ENCODE results near the gene CDC42BPB.
A peak's percentile ranks its signal among the peaks of the same experiment; 100 is the strongest.
"Not testable (repeated sequence)": the region's sequence is repeated elsewhere in the genome, so short reads cannot be mapped to it uniquely, and the experiment has no call there.

CDC42BPB gene

GRCh38 chr14:103031566-103031911, 25.8 kb downstream of the CDC42BPB start:
- Histone ChIP-seq H3K4me3 (ENCODE audit: low read depth, low read length) (no peak overlapping the region), H3K27me3 (ENCODE audit: control insufficient read depth, insufficient read depth, low read length) (no peaks in the 10 kb centered on the region), H3K36me3 (ENCODE audit: control insufficient read depth, insufficient read depth, low read length) (no peaks in the 10 kb centered on the region), H3K9me3 (ENCODE audit: control insufficient read depth, insufficient read depth, low read depth, low read length) (peaks cover 4% of the 10 kb centered on the region; the same call in 1 of the 2 replicates), H3K4me1 (ENCODE audit: control insufficient read depth, insufficient read depth, low read length) (no peaks in the 10 kb centered on the region), H3K9ac (ENCODE audit: low read length) (no peak overlapping the region), H3K27ac (ENCODE audit: low read depth, low read length) (no peak overlapping the region)

- Histone ChIP-seq H3K9ac (ENCODE audit: low read length) (no peak overlapping the region), H3K9me3 (ENCODE audit: control insufficient read depth, insufficient read depth, low read depth, low read length) (peaks cover 4% of the 10 kb centered on the region; the same call in 1 of the 2 replicates), H3K4me1 (ENCODE audit: control insufficient read depth, insufficient read depth, low read length) (no peaks in the 10 kb centered on the region), H3K27me3 (ENCODE audit: control insufficient read depth, insufficient read depth, low read length) (no peaks in the 10 kb centered on the region), H3K27ac (ENCODE audit: low read depth, low read length) (no peak overlapping the region), H3K4me3 (ENCODE audit: low read depth, low read length) (no peak overlapping the region), H3K36me3 (ENCODE audit: control insufficient read depth, insufficient read depth, low read length) (no peaks in the 10 kb centered on the region)
These were observed 26.4 kb downstream of the CDC42BPB start for GRCh38 chr14:103030741-103031565.

- Histone ChIP-seq H3K9me3 (ENCODE audit: control insufficient read depth, insufficient read depth, low read depth, low read length) (peaks cover 6% of the 10 kb centered on the region; the same call in 1 of the 2 replicates), H3K9ac (ENCODE audit: low read length) (no peak overlapping the region), H3K27ac (ENCODE audit: low read depth, low read length) (no peak overlapping the region), H3K36me3 (ENCODE audit: control insufficient read depth, insufficient read depth, low read length) (no peaks in the 10 kb centered on the region), H3K27me3 (ENCODE audit: control insufficient read depth, insufficient read depth, low read length) (no peaks in the 10 kb centered on the region), H3K4me3 (ENCODE audit: low read depth, low read length) (no peak overlapping the region), H3K4me1 (ENCODE audit: control insufficient read depth, insufficient read depth, low read length) (no peaks in the 10 kb centered on the region)
These were observed 27.4 kb downstream of the CDC42BPB start for GRCh38 chr14:103029936-103030335.

- peaks cover 6% of the 10 kb centered on the region; the same call in 1 of the 2 replicates for H3K9me3 ChIP-seq (ENCODE audit: control insufficient read depth, insufficient read depth, low read depth, low read length)
- H3K4me3 ChIP-seq (ENCODE audit: low read depth, low read length), result no peak overlapping the region
- no peaks in the 10 kb centered on the region for H3K36me3 ChIP-seq (ENCODE audit: control insufficient read depth, insufficient read depth, low read length)
- H3K27ac ChIP-seq (ENCODE audit: low read depth, low read length), result no peak overlapping the region
- H3K4me1 ChIP-seq (ENCODE audit: control insufficient read depth, insufficient read depth, low read length), result peaks cover 6% of the 10 kb centered on the region
- H3K9ac ChIP-seq (ENCODE audit: low read length), result no peak overlapping the region
- H3K27me3 ChIP-seq (ENCODE audit: control insufficient read depth, insufficient read depth, low read length), result no peaks in the 10 kb centered on the region
These were observed 28.6 kb downstream of the CDC42BPB start for GRCh38 chr14:103028772-103029171.

- Histone ChIP-seq H3K27me3 (ENCODE audit: control insufficient read depth, insufficient read depth, low read length) (no peaks in the 10 kb centered on the region), H3K4me1 (ENCODE audit: control insufficient read depth, insufficient read depth, low read length) (peaks cover 8% of the 10 kb centered on the region), H3K9me3 (ENCODE audit: control insufficient read depth, insufficient read depth, low read depth, low read length) (peaks cover 6% of the 10 kb centered on the region; the same call in 1 of the 2 replicates), H3K9ac (ENCODE audit: low read length) (no peak overlapping the region), H3K36me3 (ENCODE audit: control insufficient read depth, insufficient read depth, low read length) (no peaks in the 10 kb centered on the region), H3K4me3 (ENCODE audit: low read depth, low read length) (no peak overlapping the region), H3K27ac (ENCODE audit: low read depth, low read length) (no peak overlapping the region)
These were observed 29.1 kb downstream of the CDC42BPB start for GRCh38 chr14:103028161-103028767.

GRCh38 chr14:103027451-103027850, 29.9 kb downstream of the CDC42BPB start:
- H3K4me1 ChIP-seq (ENCODE audit: control insufficient read depth, insufficient read depth, low read length), result peaks cover 14% of the 10 kb centered on the region
- no peaks in the 10 kb centered on the region for H3K27me3 ChIP-seq (ENCODE audit: control insufficient read depth, insufficient read depth, low read length)
- no peak overlapping the region for H3K4me3 ChIP-seq (ENCODE audit: low read depth, low read length)
- peaks cover 6% of the 10 kb centered on the region; the same call in 1 of the 2 replicates for H3K9me3 ChIP-seq (ENCODE audit: control insufficient read depth, insufficient read depth, low read depth, low read length)
- no peaks in the 10 kb centered on the region for H3K36me3 ChIP-seq (ENCODE audit: control insufficient read depth, insufficient read depth, low read length)
- H3K27ac ChIP-seq (ENCODE audit: low read depth, low read length), result no peak overlapping the region
- no peak overlapping the region for H3K9ac ChIP-seq (ENCODE audit: low read length)

GRCh38 chr14:103026988-103027387, 30.4 kb downstream of the CDC42BPB start:
- peaks cover 6% of the 10 kb centered on the region; the same call in 1 of the 2 replicates for H3K9me3 ChIP-seq (ENCODE audit: control insufficient read depth, insufficient read depth, low read depth, low read length)
- H3K4me1 ChIP-seq (ENCODE audit: control insufficient read depth, insufficient read depth, low read length), result peaks cover 19% of the 10 kb centered on the region
- H3K36me3 ChIP-seq (ENCODE audit: control insufficient read depth, insufficient read depth, low read length), result no peaks in the 10 kb centered on the region
- H3K9ac ChIP-seq (ENCODE audit: low read length), result no peak overlapping the region
- H3K27me3 ChIP-seq (ENCODE audit: control insufficient read depth, insufficient read depth, low read length), result no peaks in the 10 kb centered on the region
- H3K4me3 ChIP-seq (ENCODE audit: low read depth, low read length), result no peak overlapping the region
- H3K27ac ChIP-seq (ENCODE audit: low read depth, low read length), result no peak overlapping the region

GRCh38 chr14:103026196-103026595, 31.2 kb downstream of the CDC42BPB start:
- not testable (repeated sequence) for H3K9me3 ChIP-seq (ENCODE audit: control insufficient read depth, insufficient read depth, low read depth, low read length); H3K27ac ChIP-seq (ENCODE audit: low read depth, low read length); H3K9ac ChIP-seq (ENCODE audit: low read length); H3K4me3 ChIP-seq (ENCODE audit: low read depth, low read length); H3K27me3 ChIP-seq (ENCODE audit: control insufficient read depth, insufficient read depth, low read length); H3K36me3 ChIP-seq (ENCODE audit: control insufficient read depth, insufficient read depth, low read length)
- peaks cover 19% of the 10 kb centered on the region for H3K4me1 ChIP-seq (ENCODE audit: control insufficient read depth, insufficient read depth, low read length)

- Histone ChIP-seq H3K36me3 (ENCODE audit: control insufficient read depth, insufficient read depth, low read length) (0 out of 2 replicates have a peak, but pooled peaks cover 6% of the 10 kb centered on the region), H3K9ac (ENCODE audit: low read length) (peak overlapping the region; percentile 19), H3K4me1 (ENCODE audit: control insufficient read depth, insufficient read depth, low read length) (peaks cover 19% of the 10 kb centered on the region), H3K4me3 (ENCODE audit: low read depth, low read length) (no peak overlapping the region), H3K27me3 (ENCODE audit: control insufficient read depth, insufficient read depth, low read length) (no peaks in the 10 kb centered on the region), H3K9me3 (ENCODE audit: control insufficient read depth, insufficient read depth, low read depth, low read length) (peaks cover 6% of the 10 kb centered on the region; the same call in 1 of the 2 replicates), H3K27ac (ENCODE audit: low read depth, low read length) (no peak overlapping the region)
These were observed 33.4 kb downstream of the CDC42BPB start for GRCh38 chr14:103023881-103024473.

GRCh38 chr14:103022685-103023044, 34.7 kb downstream of the CDC42BPB start:
- no peak overlapping the region for H3K27ac ChIP-seq (ENCODE audit: low read depth, low read length)
- no peak overlapping the region for H3K9ac ChIP-seq (ENCODE audit: low read length)
- H3K4me1 ChIP-seq (ENCODE audit: control insufficient read depth, insufficient read depth, low read length), result peaks cover 24% of the 10 kb centered on the region
- no peaks in the 10 kb centered on the region for H3K27me3 ChIP-seq (ENCODE audit: control insufficient read depth, insufficient read depth, low read length)
- 0 out of 2 replicates have a peak, but pooled peaks cover 6% of the 10 kb centered on the region for H3K36me3 ChIP-seq (ENCODE audit: control insufficient read depth, insufficient read depth, low read length)
- no peak overlapping the region for H3K4me3 ChIP-seq (ENCODE audit: low read depth, low read length)
- peaks cover 6% of the 10 kb centered on the region; the same call in 1 of the 2 replicates for H3K9me3 ChIP-seq (ENCODE audit: control insufficient read depth, insufficient read depth, low read depth, low read length)

Measured in HUES6 (cell line).